ENCODE data around the gene TRPM3.

GRCh38 chr9:70533492-70533891, 587.9 kb downstream of the TRPM3 start:
- no peak for TF ChIP-seq POLR2A (IDR thresholded peaks at IDR 0.05)
- TF ChIP-seq, protein P1, sequence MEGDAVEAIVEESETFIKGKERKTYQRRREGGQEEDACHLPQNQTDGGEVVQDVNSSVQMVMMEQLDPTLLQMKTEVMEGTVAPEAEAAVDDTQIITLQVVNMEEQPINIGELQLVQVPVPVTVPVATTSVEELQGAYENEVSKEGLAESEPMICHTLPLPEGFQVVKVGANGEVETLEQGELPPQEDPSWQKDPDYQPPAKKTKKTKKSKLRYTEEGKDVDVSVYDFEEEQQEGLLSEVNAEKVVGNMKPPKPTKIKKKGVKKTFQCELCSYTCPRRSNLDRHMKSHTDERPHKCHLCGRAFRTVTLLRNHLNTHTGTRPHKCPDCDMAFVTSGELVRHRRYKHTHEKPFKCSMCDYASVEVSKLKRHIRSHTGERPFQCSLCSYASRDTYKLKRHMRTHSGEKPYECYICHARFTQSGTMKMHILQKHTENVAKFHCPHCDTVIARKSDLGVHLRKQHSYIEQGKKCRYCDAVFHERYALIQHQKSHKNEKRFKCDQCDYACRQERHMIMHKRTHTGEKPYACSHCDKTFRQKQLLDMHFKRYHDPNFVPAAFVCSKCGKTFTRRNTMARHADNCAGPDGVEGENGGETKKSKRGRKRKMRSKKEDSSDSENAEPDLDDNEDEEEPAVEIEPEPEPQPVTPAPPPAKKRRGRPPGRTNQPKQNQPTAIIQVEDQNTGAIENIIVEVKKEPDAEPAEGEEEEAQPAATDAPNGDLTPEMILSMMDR (IDR thresholded peaks at IDR 0.05): no peak

Data from vagina (tissue), 2 donors.